Measurements from ENCODE around the gene IFFO2.
"Not testable (repeated sequence)": the region's sequence is repeated elsewhere in the genome, so short reads cannot be mapped to it uniquely, and the experiment has no call there.

GRCh38 chr1:18870595-18870865 lies 85.9 kb downstream of the IFFO2 start:
- not testable (repeated sequence) for TF ChIP-seq EZH2 (IDR thresholded peaks at IDR 0.05; ENCODE audit: insufficient read depth, low read length); CTCF (IDR thresholded peaks at IDR 0.05; ENCODE audit: insufficient read depth, low read depth, low read length)

All from astrocyte (in vitro differentiated cells and primary cell).